GM21526 (cell line): ENCODE measurements around the gene ATP1B2.
"Not testable (repeated sequence)": the region's sequence is repeated elsewhere in the genome, so short reads cannot be mapped to it uniquely, and the experiment has no call there.

ENCODE experiments used
- ATAC-seq: cut with Tn5 transposase; IDR thresholded peaks from one replicate; pipeline ENCODE4 v1.9.1; 2021; ENCODE audit warnings: moderate library complexity; ENCODE audit not compliant: unreplicated experiment, low FRiP score

The ATP1B2 gene

GRCh38 chr17:7633093-7633492 lies 17.6 kb upstream of the ATP1B2 start:
- no peak for ATAC-seq

GRCh38 chr17:7634384-7634783 lies 16.3 kb upstream of the ATP1B2 start:
- ATAC-seq, result no peak

GRCh38 chr17:7636163-7636562 lies 14.6 kb upstream of the ATP1B2 start:
- ATAC-seq, result no peak

- ATAC-seq, result no peak
Measured at GRCh38 chr17:7640783-7641182, 9.9 kb upstream of the ATP1B2 start.

GRCh38 chr17:7641635-7642034 lies 9.1 kb upstream of the ATP1B2 start:
- not testable (repeated sequence) for ATAC-seq

- no peak for ATAC-seq
Measured at GRCh38 chr17:7644775-7645174, 6.0 kb upstream of the ATP1B2 start.

GRCh38 chr17:7646457-7646856 lies 4.3 kb upstream of the ATP1B2 start:
- no peak for ATAC-seq

- no peak for ATAC-seq
Measured at GRCh38 chr17:7647018-7647417, 3.7 kb upstream of the ATP1B2 start.

GRCh38 chr17:7651097-7651664 lies 455 bp downstream of the ATP1B2 start:
- ATAC-seq, result no peak

- ATAC-seq, result no peak
Measured at GRCh38 chr17:7651665-7652387, 1.1 kb downstream of the ATP1B2 start.

- ATAC-seq, result no peak
Measured at GRCh38 chr17:7652388-7653356, 1.9 kb downstream of the ATP1B2 start.

GRCh38 chr17:7654832-7655540 lies 4.3 kb downstream of the ATP1B2 start:
- ATAC-seq, result no peak

GRCh38 chr17:7655541-7655840 lies 4.8 kb downstream of the ATP1B2 start:
- no peak for ATAC-seq

- ATAC-seq, result no peak
Measured at GRCh38 chr17:7656958-7657609, 6.4 kb downstream of the ATP1B2 start.

- ATAC-seq, result no peak
Measured at GRCh38 chr17:7667656-7668406, 17.1 kb downstream of the ATP1B2 start.

GRCh38 chr17:7668482-7668881 lies 17.8 kb downstream of the ATP1B2 start:
- ATAC-seq, result no peak

- no peak for ATAC-seq
Measured at GRCh38 chr17:7673239-7673638, 22.5 kb downstream of the ATP1B2 start.

- no peak for ATAC-seq
Measured at GRCh38 chr17:7674934-7675333, 24.2 kb downstream of the ATP1B2 start.

- ATAC-seq, result no peak
Measured at GRCh38 chr17:7676533-7676932, 25.8 kb downstream of the ATP1B2 start.
